GM19025 (cell line): Measurements from ENCODE around the gene LPAR5.

Experiments
- ATAC-seq: cut with Tn5 transposase; IDR thresholded peaks from one replicate; pipeline ENCODE4 v1.9.1; 2021; ENCODE audit warnings: mild to moderate bottlenecking, low read depth, moderate library complexity; ENCODE audit not compliant: unreplicated experiment

Gene LPAR5

DNA sequence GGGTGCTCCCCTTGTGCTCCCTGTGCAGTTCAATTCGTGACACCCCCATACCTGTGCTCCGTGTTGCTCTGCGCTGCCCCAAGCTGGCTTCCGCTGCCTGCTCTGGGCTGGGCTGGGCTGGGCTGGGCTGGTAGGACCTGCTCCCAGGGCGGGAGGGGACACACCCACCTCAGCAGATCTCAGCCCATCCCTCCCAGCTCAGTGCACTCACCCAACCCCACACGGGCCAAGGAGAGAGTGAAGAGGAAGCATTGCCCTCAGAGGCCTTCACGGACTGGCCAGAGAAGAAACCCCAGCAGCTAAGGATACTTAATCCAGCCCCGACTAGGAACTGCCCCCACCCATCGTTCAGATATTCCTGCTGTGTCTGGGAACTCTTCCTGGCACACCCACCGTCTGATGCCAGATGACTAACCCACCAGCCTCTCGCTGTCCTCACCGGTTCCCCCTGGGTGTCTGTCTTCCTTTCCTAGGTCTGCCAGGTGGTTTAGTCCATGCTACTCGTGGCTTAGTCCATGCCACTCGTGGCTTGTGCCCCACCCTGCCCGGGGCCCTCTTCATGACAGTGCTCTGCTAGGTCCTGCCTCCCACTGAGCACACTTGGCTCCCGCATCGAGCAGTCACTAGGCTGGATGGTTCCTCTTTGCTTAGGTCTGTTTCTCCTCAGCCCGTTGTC lies at the start of gene LPAR5:
LPAR5 (minus strand) TSS at position 104 of the 676 bp plus-strand sequence. CDS start 14,711 bp downstream, outside the sequence.
- ATAC-seq = no peak

DNA sequence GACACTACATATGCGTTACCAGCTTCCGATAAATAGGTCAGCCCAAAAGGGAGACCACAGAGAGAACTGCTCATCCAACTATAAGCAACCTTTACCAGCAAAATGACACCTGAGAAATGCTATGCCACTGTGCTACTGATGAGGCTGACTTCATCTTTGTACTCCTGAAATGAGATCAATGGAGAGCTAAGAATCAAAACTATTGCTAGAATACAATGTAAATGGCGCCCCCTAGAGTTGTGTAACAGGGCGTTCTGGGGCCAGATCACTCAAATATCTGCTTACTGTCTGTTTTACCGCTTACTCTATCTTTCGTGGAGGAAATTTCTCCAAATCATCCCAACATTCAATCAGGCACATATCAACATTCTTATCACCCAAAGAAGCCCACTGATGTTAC lies 48.9 kb upstream of the LPAR5 start:
- ATAC-seq = no peak

DNA sequence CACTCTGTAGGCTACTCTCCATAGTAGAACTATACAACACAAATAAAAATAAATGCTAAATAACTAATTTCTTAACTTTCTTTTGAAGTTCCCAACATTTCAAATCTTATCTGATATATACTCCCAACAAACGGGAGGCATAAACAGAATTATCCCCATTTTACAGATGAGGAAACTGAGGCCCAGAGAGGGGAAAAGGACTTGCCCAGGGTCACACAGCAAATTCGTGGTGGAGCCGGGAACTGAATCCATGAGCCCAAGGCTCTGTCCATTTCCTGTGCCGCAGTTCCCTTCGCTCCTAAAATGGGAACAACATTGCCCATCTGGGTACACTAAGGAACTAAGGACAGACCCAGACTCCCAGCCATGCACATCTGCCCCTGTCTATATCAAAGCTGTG lies 41.2 kb upstream of the LPAR5 start:
- ATAC-seq = no peak

DNA sequence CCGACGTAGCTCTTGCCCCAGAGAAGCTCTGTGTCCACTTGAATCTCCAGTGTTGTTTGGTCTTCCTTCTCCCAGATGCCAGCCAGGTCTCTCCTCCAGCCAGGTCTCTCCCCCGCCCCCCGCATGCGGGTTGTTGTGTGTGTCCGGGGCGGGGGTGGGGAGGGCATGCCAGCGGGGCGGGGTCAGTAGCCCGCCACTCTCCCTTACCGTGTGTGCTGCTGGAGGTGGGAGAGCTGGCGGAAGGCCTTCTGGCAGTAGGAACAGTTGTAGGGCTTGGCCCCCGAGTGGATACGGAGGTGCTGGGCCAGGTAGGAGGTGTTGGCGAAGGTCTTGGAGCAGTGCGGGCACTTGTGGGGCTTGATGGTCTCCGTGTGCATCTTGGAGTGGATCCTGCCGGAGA lies 36.4 kb upstream of the LPAR5 start:
- ATAC-seq = no peak

DNA sequence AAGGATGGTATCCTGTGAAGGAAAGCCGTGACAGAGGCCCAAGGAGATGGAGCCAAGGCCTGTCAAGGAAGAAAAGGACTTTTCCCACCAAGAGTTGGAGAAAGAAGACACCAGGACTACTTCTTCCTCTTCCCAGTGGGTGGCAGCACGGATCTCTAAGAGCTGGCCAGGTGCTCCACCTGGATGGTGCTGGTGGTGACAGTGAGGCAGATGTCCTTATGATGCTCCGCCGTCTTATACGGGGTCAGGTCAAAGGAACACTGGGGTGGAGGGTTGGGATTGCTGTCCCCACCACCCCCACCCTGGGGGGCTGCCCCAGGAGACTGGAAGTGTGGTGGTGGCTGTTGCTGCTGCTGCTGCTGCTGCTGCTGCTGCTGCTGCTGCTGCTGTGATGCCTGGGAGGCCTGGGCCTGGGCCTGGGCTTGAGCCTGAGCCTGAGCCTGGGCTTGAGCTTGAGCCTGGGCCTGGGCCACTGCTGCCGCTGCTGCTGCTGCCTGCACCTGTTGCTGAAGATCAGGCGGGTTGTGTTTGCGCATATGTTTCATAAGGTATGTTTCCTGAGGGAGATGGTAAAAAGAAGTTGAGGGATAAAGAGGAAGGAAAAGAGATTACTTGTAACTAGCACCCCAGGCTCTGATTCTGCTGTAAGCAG lies 31.9 kb upstream of the LPAR5 start:
- no peak for ATAC-seq

DNA sequence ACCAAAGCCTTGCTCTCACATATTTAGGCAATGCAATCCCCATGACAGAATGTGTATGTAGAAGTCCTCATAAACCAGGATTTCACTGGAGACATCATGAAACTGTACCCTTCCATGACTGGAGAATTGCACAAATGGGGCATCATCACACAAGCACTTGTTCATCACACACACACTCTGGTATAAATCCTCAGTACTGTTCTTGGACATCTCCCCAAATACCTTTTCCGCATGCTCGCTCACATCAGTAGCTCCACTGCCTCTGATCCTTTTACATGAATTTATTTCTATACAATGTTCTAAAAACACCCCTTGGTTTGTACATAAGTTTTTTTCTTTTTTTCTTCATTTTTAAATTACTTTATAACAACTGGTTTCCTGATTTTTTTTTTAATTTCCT lies 30.5 kb upstream of the LPAR5 start:
- ATAC-seq = no peak

DNA sequence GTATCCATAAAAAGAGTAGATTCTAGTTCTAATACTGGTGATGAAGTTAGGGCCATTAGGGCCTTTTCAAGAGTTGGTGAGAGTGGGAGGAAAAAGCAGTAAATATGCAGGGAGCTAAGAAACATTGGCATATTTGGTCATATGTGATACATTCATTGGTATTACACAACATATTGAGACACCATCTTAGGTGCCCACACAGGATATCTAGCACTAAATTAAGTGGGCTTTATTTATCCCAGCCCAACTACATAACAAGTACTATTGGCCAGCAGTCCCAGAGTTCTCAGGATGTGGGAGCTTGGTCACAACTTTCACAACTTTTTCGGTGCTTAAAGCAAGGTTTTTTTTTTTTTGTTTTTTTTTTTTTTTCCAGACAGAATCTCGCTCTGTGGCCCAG lies 29.1 kb upstream of the LPAR5 start:
- no peak for ATAC-seq

DNA sequence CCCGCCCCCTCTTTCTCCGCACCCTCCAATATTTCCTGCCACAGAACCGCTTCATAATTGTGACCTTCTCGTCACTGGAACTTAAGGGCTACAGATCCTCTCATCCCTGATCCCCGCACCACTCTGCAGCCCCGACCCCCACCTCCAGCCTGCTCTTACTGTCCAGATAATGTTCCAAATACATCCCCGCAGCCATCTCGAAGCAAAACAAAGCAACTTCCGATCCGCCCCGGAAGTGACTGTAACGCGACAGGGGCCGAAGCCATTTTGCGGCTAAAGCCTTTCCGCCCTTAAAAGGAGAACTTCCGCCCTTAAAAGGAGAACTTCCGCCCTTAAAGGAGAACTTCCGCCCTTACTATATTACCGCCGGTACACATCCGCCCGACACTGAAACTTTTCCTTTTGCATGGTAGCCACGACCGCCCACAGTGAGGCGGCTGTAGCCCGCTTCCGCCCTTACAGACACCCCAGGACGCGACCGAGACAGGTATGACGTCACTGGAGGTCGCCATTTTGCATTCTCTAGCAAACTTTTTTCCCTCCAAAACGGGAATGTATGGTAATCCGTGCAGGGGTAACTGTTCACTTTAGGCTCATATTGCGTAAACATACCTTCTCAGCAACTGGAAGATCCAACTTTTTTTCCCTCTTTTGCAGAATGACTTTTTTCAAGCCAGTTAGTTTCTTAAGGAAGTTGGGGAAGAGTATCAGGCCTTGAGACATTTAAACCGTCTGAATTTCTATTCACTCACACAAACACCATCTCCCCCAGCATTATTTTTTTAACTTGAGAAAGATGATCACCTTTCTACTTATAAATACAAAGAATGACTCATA lies 27.4 kb upstream of the LPAR5 start, which contains the start of gene ING4:
ING4 (minus strand) TSS at position 214 of the 837 bp plus-strand sequence; CDS start at position 196, 18 bp downstream.
- ATAC-seq = peak; percentile 98

DNA sequence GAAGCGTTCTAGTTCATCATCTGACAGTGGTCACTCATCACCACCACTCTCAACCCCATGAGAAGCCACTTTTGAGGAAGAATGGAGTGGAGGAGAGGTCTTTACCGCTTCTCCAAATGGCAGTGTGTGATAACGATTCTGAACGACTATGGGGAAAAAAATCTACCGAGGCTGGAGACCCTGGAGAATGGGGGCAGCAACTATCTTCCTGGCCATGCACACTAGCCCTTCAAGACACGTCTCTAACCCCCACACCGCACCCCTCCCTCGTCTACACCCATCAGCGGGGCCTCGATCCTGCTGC lies 26.8 kb upstream of the LPAR5 start:
- ATAC-seq = no peak

DNA sequence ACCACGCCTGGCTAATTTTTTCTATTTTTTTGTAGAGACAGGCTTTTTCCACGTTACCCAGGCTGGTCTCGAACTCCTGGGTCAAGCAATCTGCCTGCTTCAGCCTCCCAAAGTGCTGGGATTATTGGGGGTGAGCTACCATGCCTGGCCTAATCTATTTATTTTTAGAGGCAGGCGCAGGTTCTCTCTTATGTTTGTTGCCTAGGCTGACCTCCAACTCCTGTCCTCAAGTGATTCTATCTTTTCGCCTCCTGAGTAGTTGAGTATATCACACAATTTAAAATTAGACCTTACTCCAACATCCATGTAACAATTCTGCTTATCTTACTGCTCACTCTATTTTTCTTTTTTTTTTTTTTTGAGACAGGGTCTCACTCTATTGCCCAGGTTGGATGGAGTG lies 18.2 kb upstream of the LPAR5 start:
- no peak for ATAC-seq

DNA sequence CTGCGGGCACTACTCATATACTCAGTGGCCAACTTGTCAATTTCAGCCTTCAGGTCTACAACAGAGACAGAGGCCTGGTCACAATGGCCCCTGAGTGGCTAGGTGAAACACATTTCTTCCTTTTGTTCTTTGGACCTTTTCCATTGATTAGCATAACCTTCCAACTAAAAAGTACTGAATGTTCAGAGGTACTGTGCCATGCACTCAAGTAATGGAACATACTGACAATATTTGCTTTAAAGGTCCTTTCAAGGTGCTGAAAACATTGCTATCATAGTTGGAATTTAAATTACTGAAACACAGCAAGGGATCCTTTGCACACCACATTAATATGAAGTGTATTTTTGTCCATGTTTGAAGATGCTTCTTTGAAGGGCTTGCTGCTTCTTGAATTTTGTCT lies 17.6 kb upstream of the LPAR5 start:
- no peak for ATAC-seq

DNA sequence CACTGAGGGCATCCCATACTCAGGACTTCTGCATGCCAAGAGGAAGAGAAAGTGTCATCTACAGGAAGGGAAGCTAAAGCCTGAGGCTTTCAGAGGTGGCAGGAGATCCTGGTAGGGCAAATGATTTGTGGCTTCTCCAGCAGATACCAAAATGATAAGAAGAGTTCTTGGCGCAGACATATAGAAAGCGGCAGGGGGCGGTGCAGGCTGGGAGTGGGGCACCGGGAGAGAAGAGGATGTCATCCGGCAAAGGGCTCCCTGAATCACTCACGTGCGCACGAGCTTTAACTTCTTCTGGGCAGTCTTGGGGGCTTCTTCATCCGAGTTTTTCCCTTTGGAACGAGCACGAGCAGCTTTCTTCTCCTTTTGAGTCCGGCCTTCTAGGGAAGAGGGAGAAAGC lies 16.6 kb upstream of the LPAR5 start:
- ATAC-seq = no peak

DNA sequence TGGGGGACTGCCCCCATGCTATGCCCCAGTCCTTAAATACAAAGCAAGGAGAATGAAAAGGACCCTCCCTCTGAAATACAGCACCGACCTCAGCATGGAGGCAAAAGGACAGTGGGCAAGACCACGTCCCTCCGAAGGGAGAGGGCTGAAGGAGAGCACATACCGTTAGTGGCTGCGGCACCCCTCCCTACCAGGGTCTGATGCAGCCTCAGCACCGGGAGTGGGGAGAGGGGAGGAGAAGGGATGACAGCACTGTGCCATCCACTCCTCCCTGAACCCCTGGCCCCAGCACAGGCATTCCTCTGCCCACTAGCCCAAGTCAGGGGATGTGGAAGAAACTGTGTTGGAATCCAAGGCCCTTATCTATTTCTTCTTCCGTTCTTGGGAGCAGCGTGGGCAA lies 15.1 kb upstream of the LPAR5 start:
- ATAC-seq = no peak

DNA sequence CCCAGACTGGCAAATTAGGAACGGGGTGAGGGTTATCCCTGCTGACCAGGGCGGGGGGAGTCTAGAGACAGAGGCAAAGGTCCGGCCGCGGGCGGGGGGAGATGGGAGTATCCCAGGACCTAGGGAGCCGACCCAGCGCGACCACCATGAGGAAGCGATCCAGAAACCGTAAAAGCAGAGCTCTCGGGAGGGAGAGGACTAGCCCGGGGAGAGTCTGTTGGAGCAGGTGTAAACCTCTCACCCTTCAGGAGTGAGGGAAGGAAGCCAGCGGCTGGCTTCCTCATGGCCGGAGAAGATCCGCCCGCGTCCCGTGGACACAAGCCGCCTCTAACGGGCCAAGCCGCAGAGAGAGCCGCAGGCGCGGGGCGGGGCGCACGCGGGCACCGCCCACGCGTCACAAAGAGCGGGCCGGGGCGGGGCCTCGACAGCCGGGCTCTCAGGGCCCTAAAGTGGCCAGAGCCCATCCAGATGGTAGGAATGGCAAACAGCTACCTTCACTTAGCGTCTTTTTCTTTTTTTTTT lies 11.4 kb upstream of the LPAR5 start, which contains the start of gene ACRBP:
ACRBP (minus strand) TSS at position 350 of the 522 bp plus-strand sequence; CDS start at position 284, 66 bp downstream.
- no peak for ATAC-seq

DNA sequence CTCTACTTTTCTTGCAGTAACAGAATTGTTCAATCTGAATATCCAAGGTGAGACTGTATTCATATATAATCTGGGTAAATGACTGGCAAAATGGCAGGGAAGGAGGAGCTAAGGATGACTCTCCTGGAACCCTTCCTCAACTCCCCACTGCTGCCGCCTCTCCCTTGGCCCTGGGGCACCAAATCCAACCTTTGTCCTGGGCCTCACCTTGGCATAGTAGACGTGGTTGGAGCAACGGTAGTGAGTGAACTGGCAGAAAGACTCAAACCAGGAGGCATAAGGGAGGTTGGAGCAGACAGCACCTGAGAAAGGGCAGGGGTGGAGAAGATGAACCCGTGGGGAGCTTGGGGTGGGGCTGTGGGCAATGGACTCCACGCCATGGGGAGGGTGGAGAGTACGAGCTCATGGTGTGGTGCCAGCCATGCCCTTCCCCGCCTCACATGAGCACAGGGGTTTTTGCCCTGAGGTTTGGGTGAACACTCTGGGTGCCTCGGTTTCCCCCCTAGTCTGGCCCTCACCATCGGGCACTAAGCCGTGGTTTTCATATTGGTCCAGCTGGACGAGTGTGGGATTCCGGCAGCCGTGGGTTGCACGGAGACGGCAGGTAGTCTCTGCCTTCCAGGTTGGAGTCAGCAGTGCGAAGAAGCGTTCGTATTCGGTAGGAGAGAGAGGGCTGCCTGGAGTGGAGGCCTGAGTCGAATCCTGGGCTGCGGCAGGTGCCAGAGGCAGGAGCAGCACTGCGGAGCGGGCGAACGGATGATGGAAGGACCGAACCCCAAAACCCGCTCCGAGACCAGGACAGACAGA lies 10.7 kb upstream of the LPAR5 start:
- ATAC-seq = no peak

DNA sequence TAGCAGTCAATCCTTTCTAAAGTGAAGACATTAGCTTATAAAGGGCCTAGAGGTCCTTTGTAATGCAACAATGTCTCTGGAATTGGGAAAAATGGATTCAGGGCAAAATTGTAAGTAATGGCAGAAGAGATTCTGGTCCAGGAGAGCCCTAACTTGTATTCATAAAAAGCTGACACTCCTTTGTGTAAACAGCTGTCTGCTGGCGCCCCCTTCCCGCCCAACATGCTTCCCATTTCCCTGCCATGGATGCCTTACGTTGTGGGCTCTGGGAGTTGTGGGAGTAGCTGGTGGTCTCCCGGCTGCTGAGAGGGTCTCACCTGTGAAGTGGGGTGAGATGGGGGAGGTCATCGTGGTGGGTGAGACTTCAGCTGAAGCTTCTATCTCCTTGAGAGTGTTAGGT lies 9.1 kb upstream of the LPAR5 start:
- no peak for ATAC-seq

DNA sequence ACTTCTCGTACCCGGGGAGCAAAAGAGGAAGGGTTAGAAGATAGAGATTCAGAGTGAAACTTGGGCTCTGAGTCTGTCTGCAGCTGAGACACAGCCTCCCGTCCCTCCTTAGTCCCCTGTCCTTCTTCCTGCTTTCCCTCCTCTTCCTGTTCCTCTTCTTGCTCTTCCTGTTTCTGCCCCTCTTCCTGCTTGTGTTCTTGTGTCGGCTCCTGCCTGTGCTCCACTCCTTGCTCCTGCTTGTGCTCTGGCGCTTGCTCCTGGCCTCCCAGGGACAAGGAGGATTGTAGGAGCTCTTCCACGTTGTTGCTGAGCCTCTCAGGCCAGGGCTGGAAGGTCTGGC lies 8.5 kb upstream of the LPAR5 start:
- no peak for ATAC-seq

DNA sequence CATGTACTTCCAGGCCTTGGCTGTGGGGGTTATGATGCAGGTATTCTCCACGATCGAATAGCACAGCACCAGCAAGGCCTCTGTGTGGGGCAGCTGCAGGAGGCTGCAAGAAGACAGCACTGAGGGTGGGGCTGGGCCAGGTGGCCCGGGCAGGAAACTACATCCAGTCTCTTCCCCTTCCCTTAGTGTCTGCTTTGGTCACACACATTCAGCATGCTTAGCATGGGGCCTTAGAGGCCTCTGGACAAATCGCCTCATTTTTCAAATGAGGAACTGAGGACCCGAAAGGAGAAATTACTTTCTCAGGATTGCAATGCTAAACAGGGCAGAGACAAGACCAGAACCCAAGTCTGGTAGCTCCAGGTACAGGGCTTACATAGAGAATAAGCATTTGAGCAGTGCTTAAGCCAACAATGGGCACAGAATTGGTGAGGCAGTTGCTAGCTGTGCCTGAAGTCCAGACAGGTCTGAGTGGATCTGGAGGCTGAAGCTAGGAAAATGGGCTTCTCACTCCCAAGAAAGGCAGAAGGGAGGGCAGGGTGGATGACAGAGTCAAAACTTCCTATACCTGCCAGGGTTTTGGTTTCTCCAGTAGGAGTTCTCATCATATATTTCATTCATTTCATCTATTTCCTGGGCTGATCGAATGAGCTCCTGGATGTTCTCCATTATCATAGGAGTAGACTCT lies 8.0 kb upstream of the LPAR5 start:
- ATAC-seq = no peak

DNA sequence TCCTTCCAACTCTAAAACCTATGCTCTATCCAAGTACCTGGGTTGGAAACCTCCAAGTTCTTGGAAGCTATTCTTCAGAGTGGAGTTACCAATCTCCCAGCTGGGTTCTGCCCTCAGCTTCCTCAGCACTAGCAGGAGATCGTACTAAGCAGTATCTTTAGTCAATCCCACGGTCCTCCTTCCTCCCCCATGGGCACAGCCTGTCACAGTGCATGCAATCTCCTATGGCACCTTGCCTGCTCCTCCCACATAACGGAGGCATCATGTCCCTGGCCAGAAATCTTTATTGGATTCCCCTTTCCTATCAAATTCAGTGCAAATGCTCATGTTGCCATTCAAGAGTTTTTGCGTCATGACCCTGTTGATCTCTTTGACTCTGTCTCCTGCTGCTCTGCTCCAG lies 5.4 kb upstream of the LPAR5 start:
- ATAC-seq = no peak

DNA sequence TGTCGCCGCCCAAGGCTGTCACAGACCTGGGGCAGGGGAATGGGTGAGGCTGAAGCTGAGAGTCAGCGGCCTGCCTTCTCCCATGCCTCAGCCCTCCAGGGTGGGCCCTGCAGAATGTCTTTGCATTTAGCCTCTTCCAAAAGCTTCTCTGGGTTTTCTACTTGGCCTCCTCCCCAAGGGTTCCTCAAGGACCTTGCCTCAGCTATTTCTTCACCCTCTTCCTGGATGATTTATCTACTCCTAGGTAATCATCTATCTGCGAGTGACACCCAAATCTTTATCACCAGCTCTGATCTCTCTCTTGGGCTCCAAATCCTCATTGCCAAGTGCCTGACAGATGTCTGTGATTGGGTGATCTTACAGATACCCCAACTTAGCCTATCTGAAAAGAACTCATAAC lies 4.7 kb upstream of the LPAR5 start:
- ATAC-seq = no peak
